Thoracic aorta (tissue), 2 donors: Measurements from ENCODE around the gene SPATA31C2. TPM values are rescaled to one million over a fixed set of nuclear protein-coding genes. Genes with fewer than 3 reads are reported as not detected.
"Not testable (repeated sequence)": the region's sequence is repeated elsewhere in the genome, so short reads cannot be mapped to it uniquely, and the experiment has no call there.

ENCODE experiments used
- ATAC-seq: fragments of 150-250 bp; one replicate; pipeline ENCODE4 v1.8.0; 2017; ENCODE audit warnings: low read depth; ENCODE audit not compliant: insufficient number of reproducible peaks, low FRiP score
- DNase-seq: peaks from one replicate; pipeline ENCODE4 v3.0.0-alpha.2; 2020; ENCODE audit warnings: low spot score
- H3K27ac ChIP-seq, 2 donors: fragments of 200-600 bp; sonication (generic); 1 replicate in 1 of 2; 2 replicates in 1 of 2; pipeline ENCODE4 v1.5.1; 2016; ENCODE audit warnings: mild to moderate bottlenecking in 2 of 2, moderate library complexity in 2 of 2
- H3K27me3 ChIP-seq: fragments of 200-600 bp; sonication (generic); replicated peaks from 2 replicates; pipeline ENCODE4 v1.6.0; 2016; ENCODE audit warnings: mild to moderate bottlenecking; ENCODE audit not compliant: insufficient read depth
- H3K36me3 ChIP-seq: fragments of 200-600 bp; sonication (generic); one replicate; pipeline ENCODE4 v1.5.1; 2016
- H3K4me1 ChIP-seq, 2 donors: fragments of 200-600 bp; sonication (generic); 1 replicate in 1 of 2; 2 replicates in 1 of 2; pipeline versions ENCODE4 v1.5.1 to v1.6.0; 2016; ENCODE audit warnings: low read depth in 2 of 2, mild to moderate bottlenecking in 1 of 2; ENCODE audit not compliant: control insufficient read depth in 1 of 2
- H3K4me3 ChIP-seq: fragments of 200-600 bp; sonication (generic); 2 replicates; pipeline ENCODE4 v1.5.1; 2016; ENCODE audit warnings: mild to moderate bottlenecking
- H3K9me3 ChIP-seq: fragments of 200-600 bp; sonication (generic); 2 replicates; pipeline ENCODE4 v1.5.1; 2016
- total RNA-seq, 2 donors: library from RNA; depleted of rRNA; stranded (reverse); fragments of >200 nt; gene quantifications; one replicate each; pipeline versions ENCODE4 v1.1.0 to v1.2.3, GENCODE V29; 2016
- TF ChIP-seq, protein P1 (sequence below): fragments of 200-600 bp; sonication (generic); IDR thresholded peaks from one replicate; pipeline ENCODE4 v1.5.1; 2019; ENCODE audit warnings: antibody characterized with exemption

Gene SPATA31C2
- total RNA-seq, 2 donors from 2014 or later: not detected

GRCh38 chr9:88164850-88165249 lies 26.6 kb upstream of the SPATA31C2 start:
- H3K27me3 ChIP-seq: no peaks in the 10 kb centered on the region
- H3K4me3 ChIP-seq: no peak overlapping the region
- ATAC-seq: no peak
- DNase-seq: no peak
- TF ChIP-seq, protein P1, sequence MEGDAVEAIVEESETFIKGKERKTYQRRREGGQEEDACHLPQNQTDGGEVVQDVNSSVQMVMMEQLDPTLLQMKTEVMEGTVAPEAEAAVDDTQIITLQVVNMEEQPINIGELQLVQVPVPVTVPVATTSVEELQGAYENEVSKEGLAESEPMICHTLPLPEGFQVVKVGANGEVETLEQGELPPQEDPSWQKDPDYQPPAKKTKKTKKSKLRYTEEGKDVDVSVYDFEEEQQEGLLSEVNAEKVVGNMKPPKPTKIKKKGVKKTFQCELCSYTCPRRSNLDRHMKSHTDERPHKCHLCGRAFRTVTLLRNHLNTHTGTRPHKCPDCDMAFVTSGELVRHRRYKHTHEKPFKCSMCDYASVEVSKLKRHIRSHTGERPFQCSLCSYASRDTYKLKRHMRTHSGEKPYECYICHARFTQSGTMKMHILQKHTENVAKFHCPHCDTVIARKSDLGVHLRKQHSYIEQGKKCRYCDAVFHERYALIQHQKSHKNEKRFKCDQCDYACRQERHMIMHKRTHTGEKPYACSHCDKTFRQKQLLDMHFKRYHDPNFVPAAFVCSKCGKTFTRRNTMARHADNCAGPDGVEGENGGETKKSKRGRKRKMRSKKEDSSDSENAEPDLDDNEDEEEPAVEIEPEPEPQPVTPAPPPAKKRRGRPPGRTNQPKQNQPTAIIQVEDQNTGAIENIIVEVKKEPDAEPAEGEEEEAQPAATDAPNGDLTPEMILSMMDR: no peak
- no peaks in the 10 kb centered on the region for H3K36me3 ChIP-seq
- no peaks in the 10 kb centered on the region for H3K9me3 ChIP-seq
- H3K4me1 ChIP-seq: no peaks in the 10 kb centered on the region
- H3K27ac ChIP-seq: no peak overlapping the region

- ATAC-seq (no peak), DNase-seq (no peak)
- Histone ChIP-seq H3K36me3 (no peaks in the 10 kb centered on the region), H3K4me1 (no peaks in the 10 kb centered on the region), H3K27ac (no peak overlapping the region), H3K9me3 (no peaks in the 10 kb centered on the region), H3K27me3 (no peaks in the 10 kb centered on the region), H3K4me3 (no peak overlapping the region)
- TF ChIP-seq, protein P1: no peak
These were observed 22.9 kb upstream of the SPATA31C2 start for GRCh38 chr9:88161144-88161543.

GRCh38 chr9:88143957-88144625 lies 5.8 kb upstream of the SPATA31C2 start:
- Histone ChIP-seq H3K4me3 (no peak overlapping the region), H3K4me1 (no peaks in the 10 kb centered on the region), H3K27ac (no peak overlapping the region), H3K27me3 (no peaks in the 10 kb centered on the region), H3K9me3 (no peaks in the 10 kb centered on the region), H3K36me3 (no peaks in the 10 kb centered on the region)
- TF ChIP-seq, protein P1: no peak
- ATAC-seq (no peak), DNase-seq (no peak)

DNA sequence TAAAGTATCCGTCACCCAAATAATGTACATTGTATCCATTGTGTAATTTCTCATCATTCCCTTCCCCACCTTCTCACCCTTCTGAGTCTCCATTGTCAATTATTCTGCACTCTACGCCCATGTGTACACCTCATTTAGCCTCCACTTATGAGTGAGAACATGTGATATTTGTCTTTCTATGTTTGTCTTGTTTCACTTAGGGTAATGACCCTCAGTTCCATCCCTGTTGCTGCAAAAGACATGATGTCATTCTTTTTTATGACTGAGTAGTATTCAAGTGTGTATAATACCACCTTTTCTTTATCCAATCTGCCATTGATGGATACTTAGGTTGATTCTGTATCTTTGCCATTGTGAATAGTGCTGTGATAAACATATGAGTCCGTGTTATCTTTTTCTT lies 4.9 kb upstream of the SPATA31C2 start:
- Histone ChIP-seq H3K4me3 (no peak overlapping the region), H3K9me3 (no peaks in the 10 kb centered on the region), H3K4me1 (no peaks in the 10 kb centered on the region), H3K36me3 (no peaks in the 10 kb centered on the region), H3K27ac (no peak overlapping the region), H3K27me3 (no peaks in the 10 kb centered on the region)
- DNase-seq: no peak
- TF ChIP-seq, protein P1: no peak
- ATAC-seq: no peak

DNA sequence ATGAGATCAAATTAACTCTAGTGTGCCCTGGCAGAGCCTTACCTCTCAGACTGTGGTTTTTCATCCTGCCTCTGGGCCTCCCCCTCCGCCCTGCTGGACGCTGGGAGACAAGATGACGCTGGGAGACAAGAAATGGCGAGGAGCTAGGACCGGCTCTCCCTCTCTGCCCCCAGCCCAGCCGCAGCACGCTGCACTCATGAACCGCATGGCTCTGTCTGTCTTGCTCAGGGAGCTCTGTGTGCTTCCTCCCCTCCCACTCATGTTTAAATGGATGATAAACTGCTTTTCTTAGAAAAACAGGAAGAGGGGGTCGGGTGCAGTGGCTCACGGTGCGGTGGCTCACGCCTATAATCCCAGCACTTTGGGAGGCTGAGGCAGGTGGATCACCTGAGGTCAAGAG lies 4.7 kb downstream of the SPATA31C2 start:
- not testable (repeated sequence) for ATAC-seq, H3K4me3 ChIP-seq, H3K27ac ChIP-seq, DNase-seq, H3K27me3 ChIP-seq, H3K4me1 ChIP-seq, H3K9me3 ChIP-seq, H3K36me3 ChIP-seq

DNA sequence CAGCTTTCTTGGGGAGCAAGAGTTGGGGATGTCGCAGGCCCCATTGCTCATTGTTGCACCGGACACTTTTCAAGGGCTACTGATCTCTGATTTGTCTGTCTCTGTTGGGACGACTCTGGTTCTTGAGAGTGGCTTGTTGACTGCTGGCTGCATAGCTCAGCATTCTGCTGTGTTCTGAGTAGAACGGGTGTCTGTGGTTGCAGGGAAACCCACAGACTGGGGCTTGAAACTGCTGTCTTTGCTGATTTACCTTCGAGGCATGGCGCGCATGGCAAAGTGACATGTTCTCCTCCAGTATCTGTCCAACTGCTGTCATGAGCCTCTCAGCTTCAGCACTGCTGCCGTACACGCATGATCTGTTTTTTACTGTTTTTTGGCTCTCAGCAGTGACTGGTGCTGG lies 8.7 kb downstream of the SPATA31C2 start:
- H3K27me3 ChIP-seq, H3K9me3 ChIP-seq, H3K36me3 ChIP-seq, H3K27ac ChIP-seq, ATAC-seq, DNase-seq, H3K4me1 ChIP-seq, H3K4me3 ChIP-seq: not testable (repeated sequence)

DNA sequence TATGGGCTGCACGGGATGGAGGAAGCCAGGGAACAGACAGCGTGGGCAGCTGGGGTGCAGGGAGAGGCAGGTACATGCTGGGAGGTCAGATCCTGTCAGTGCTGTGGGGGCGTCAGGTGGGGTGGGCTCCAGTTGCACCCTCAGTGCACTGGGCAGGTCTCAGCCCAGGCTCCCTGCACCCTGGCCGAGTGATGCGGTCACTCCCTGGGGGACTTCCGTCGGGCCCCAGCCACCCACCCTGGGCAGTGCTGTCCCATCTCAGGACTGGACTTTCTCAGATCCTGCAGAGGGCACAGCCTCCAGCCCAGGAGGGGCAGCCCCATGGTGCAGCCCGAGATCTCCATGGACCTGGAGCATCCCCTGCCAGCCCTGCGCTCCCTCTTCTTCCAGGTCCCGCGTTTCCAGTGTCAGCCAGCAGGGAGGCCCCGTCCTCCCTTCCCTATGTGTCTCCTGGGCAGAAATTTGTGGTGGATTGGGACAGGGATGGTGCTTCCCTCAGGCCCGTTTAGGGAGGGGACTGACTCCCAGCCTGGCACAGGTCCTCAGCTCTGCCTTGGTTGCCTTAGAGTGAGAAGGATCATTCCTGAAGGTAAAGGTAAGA lies 10.5 kb downstream of the SPATA31C2 start:
- not testable (repeated sequence) for H3K27ac ChIP-seq, H3K27me3 ChIP-seq, DNase-seq, H3K36me3 ChIP-seq, ATAC-seq, H3K4me3 ChIP-seq, H3K9me3 ChIP-seq, H3K4me1 ChIP-seq

DNA sequence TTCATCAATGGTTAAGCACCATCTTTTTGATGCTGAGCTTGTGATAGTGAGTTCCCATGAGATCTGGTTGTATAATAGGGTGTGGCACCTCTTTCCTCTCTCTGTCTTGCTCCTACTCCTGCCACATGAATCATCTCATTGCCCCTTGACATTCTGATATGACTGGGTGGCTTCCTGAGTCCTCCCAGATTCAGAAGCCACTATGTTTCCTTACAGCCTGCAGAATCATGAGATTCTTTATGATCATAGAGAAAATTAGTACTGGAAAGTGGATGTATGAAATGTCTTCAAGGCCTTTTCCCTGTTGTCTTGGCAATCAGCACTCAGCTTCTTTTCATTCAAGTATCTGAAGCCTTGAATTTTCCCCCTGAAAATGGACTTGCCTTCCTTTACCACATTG lies 14.9 kb downstream of the SPATA31C2 start:
- H3K4me1 ChIP-seq, ATAC-seq, H3K27me3 ChIP-seq: not testable (repeated sequence)

GRCh38 chr9:88118121-88118520 lies 20.2 kb downstream of the SPATA31C2 start:
- not testable (repeated sequence) for H3K4me1 ChIP-seq, H3K4me3 ChIP-seq, DNase-seq, ATAC-seq, H3K36me3 ChIP-seq, H3K27me3 ChIP-seq, H3K27ac ChIP-seq, H3K9me3 ChIP-seq

More for the DNA sequence above, 14.9 kb downstream of the SPATA31C2 start:
- not testable (repeated sequence) for DNase-seq, H3K4me3 ChIP-seq, H3K27ac ChIP-seq, H3K9me3 ChIP-seq, H3K36me3 ChIP-seq
